ENCODE results near the gene RETREG3. TPM values are rescaled to one million over a fixed set of nuclear protein-coding genes. Genes with fewer than 3 reads are reported as not detected.
A peak's percentile ranks its signal among the peaks of the same experiment; 100 is the strongest.

Gene RETREG3
- total and polyA plus RNA-seq, 2 of the 4 experiments (the other 2 are of a cell fraction) = 18.1 to 44.1 TPM

DNA sequence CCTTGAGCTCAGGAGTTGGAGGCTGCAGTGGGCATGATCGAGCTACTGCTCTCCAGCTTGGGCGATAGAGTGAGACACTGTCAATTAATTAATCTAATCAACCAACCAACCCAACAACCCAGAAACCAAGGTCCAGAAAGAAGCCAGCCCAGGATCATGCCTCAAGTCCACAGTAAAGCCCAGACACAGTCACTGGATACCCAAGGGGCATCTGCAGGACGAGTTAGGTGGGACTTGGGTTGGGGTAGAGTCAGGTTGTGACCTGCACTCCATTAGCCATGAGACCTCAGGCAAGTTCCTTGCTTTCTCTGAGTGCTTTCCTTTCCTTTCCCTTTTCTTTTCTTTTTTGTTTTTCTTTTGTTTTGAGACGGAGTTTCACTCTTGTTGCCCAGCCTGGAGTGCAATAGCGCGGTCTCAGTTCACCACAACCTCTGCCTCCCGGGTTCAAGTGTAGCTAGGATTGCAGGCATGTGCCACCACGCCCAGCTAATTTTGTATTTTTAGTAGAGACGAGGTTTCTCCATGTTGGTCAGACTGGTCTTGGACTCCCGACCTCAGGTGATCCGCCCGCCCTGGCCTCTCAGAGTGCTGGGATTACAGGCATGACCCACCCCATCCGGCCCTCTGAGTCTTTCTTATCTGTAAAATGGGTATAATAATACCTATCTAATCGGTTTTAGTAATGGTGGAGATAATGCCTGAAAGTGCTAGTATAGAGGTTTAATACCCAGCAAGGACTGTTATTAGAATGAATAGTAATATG, 60.0 kb downstream of the RETREG3 start:
- Histone ChIP-seq H2BK20ac (ENCODE audit: low read depth, low read length) (no peak overlapping the region), H3K36me3 (ENCODE audit: control insufficient read depth, insufficient read depth, low read length) (peaks cover 12% of the 10 kb centered on the region; the same call in 1 of the 2 replicates), H2BK120ac (ENCODE audit: low read depth, low read length) (no peak overlapping the region), H2AK5ac (ENCODE audit: low read depth, low read length) (peak overlapping the region; percentile 46; the same call in 1 of the 2 replicates), H4K20me1 (ENCODE audit: insufficient read depth, low read length) (no peaks in the 10 kb centered on the region; the same call in 1 of the 2 replicates), H3K56ac (ENCODE audit: extremely low read depth, insufficient read depth, low read length) (no peak overlapping the region), H2BK5ac (ENCODE audit: low read depth, low read length, poor library complexity, severe bottlenecking) (no peak overlapping the region), H3K14ac (replicated peaks; ENCODE audit: low read depth, low read length) (no peak overlapping the region), H3K23ac (ENCODE audit: low read depth, low read length) (peak overlapping the region; percentile 85; the same call in 1 of the 2 replicates), H4K5ac (ENCODE audit: low read depth, low read length) (no peak overlapping the region), H3K9me1 (ENCODE audit: insufficient read depth, low read length) (peaks cover 4% of the 10 kb centered on the region; the same call in 1 of the 2 replicates), H3K4me2 (ENCODE audit: low read depth, low read length) (no peak overlapping the region), H3K9me3 (ENCODE audit: control insufficient read depth, insufficient read depth, low read length) (no peaks in the 10 kb centered on the region), H4K8ac (ENCODE audit: low read depth in 2 of 2, low read length in 2 of 2) (no peak overlapping the region), H3K4me1 (ENCODE audit: control insufficient read depth, insufficient read depth, low read length) (peaks cover 6% of the 10 kb centered on the region), H3K4me3 (ENCODE audit: insufficient read depth, low read depth, low read length) (no peak overlapping the region), H3K4ac (ENCODE audit: low read depth, low read length) (no peak overlapping the region), H3K79me1 (ENCODE audit: low read depth in 1 of 2, low read length in 2 of 2) (peaks cover 6 to 46% of the 10 kb centered on the region in 2 experiments), H3K18ac (ENCODE audit: low read depth, low read length) (no peak overlapping the region), H3K27ac (ENCODE audit: insufficient read depth, low read length) (no peak overlapping the region), H4K91ac (ENCODE audit: insufficient read depth, low read depth, low read length) (no peak overlapping the region), H2AK9ac (replicated peaks; ENCODE audit: low read depth, low read length, poor library complexity) (no peak overlapping the region), H2BK15ac (ENCODE audit: low read depth, low read length) (no peak overlapping the region), H3K9ac (ENCODE audit: low read depth, low read length) (no peak overlapping the region), H3K27me3 (ENCODE audit: control insufficient read depth, insufficient read depth, low read length) (no peaks in the 10 kb centered on the region), H2AFZ (replicated peaks; ENCODE audit: low read length, poor library complexity) (no peak overlapping the region)
- intact Hi-C loops (cut with micrococcal nuclease) = no loop called here
- TF ChIP-seq MAZ (IDR thresholded peaks at IDR 0.05; ENCODE audit: borderline replicate concordance, low read depth, low read length) = no peak
- TF ChIP-seq, protein P1, sequence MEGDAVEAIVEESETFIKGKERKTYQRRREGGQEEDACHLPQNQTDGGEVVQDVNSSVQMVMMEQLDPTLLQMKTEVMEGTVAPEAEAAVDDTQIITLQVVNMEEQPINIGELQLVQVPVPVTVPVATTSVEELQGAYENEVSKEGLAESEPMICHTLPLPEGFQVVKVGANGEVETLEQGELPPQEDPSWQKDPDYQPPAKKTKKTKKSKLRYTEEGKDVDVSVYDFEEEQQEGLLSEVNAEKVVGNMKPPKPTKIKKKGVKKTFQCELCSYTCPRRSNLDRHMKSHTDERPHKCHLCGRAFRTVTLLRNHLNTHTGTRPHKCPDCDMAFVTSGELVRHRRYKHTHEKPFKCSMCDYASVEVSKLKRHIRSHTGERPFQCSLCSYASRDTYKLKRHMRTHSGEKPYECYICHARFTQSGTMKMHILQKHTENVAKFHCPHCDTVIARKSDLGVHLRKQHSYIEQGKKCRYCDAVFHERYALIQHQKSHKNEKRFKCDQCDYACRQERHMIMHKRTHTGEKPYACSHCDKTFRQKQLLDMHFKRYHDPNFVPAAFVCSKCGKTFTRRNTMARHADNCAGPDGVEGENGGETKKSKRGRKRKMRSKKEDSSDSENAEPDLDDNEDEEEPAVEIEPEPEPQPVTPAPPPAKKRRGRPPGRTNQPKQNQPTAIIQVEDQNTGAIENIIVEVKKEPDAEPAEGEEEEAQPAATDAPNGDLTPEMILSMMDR (conservative IDR thresholded peaks at IDR 0.05; ENCODE audit: low read depth, low read length) = no peak
- TF ChIP-seq MXI1 (IDR thresholded peaks at IDR 0.05; ENCODE audit: borderline replicate concordance, low read depth, low read length) = no peak
- TF ChIP-seq RCOR1 (IDR thresholded peaks at IDR 0.05; ENCODE audit: insufficient replicate concordance, low read length) = no peak
- TF ChIP-seq BHLHE40 (IDR thresholded peaks at IDR 0.05; ENCODE audit: low read depth, low read length) = no peak
- TF ChIP-seq FOS (IDR thresholded peaks at IDR 0.05; ENCODE audit: low read depth, low read length) = no peak
- TF ChIP-seq MAFK (IDR thresholded peaks at IDR 0.05; ENCODE audit: low read depth, low read length) = no peak
- TF ChIP-seq RAD21 (IDR thresholded peaks at IDR 0.05; ENCODE audit: low read length) = no peak
- no peak for TF ChIP-seq SMC3 (IDR thresholded peaks at IDR 0.05; ENCODE audit: low read depth, low read length)
- 100% methylated on average over 1 of the region's 14 CpGs; no CpG with 5 or more reads in 1 of the 2 experiments for WGBS, 2 experiments (ENCODE audit: extremely low coverage in 2 of 2, insufficient read length in 1 of 2)
- dilution Hi-C loops (cut with HindIII; ENCODE audit: low sequenced_read_pairs, unreplicated experiment) = no loop called here
- in situ Hi-C loops (cut with MboI; ENCODE audit: low sequenced_read_pairs) = no loop called here
- ATAC-seq (ENCODE audit: low read depth) (no peak), DNase-seq (no peak)
- no TSS peak for BruUV-seq (replicated peaks)
- CTCF ChIA-PET = no interaction called here
- POLR2A ChIA-PET (ENCODE audit: unreplicated experiment) = no interaction called here

All from IMR-90 (cell line).